HCT116 (cell line): ENCODE results near the gene MAIP1.
"Not testable (repeated sequence)": the region's sequence is repeated elsewhere in the genome, so short reads cannot be mapped to it uniquely, and the experiment has no call there.

Source experiments
- EGR1 ChIP-seq: IDR thresholded peaks from 2 replicates; pipeline ENCODE4 v1.6.1; 2012; ENCODE audit warnings: low read depth
- ELF1 ChIP-seq: IDR thresholded peaks from 2 replicates; pipeline ENCODE4 v1.6.1; 2012; ENCODE audit warnings: low read depth, borderline replicate concordance
- EZH2 ChIP-seq: fragments of 200-600 bp; sonication (generic); IDR thresholded peaks from 2 replicates; pipeline ENCODE4 v1.6.1; 2017; ENCODE audit warnings: antibody characterized with exemption, mixed run types
- FOSL1 ChIP-seq: IDR thresholded peaks from 2 replicates; pipeline ENCODE4 v1.6.1; 2012; ENCODE audit warnings: low read depth
- MAX ChIP-seq: IDR thresholded peaks from 2 replicates; pipeline ENCODE4 v1.6.1; 2012
- POLR2A ChIP-seq: IDR thresholded peaks from 2 replicates; pipeline ENCODE4 v1.7.0; 2011; ENCODE audit warnings: borderline replicate concordance; ENCODE audit not compliant: insufficient read depth, insufficient read length; ENCODE audit errors: extremely low read depth
- POLR2AphosphoS5 ChIP-seq: IDR thresholded peaks from 2 replicates; pipeline ENCODE4 v1.6.1; 2011; ENCODE audit warnings: mild to moderate bottlenecking, low read depth, low read length, moderate library complexity
- RAD21 ChIP-seq: IDR thresholded peaks from 2 replicates; pipeline ENCODE4 v1.6.1; 2012; ENCODE audit warnings: low read depth, mild to moderate bottlenecking
- REST ChIP-seq: IDR thresholded peaks from 2 replicates; pipeline ENCODE4 v1.6.1; 2012; ENCODE audit warnings: low read depth
- SP1 ChIP-seq: IDR thresholded peaks from 2 replicates; pipeline ENCODE4 v1.6.1; 2012; ENCODE audit warnings: low read depth
- TCF7L2 ChIP-seq: IDR thresholded peaks from 2 replicates; pipeline ENCODE4 v1.7.0; 2011; ENCODE audit warnings: borderline replicate concordance, inconsistent platforms; ENCODE audit not compliant: insufficient read depth, insufficient read length; ENCODE audit errors: extremely low read depth
- YY1 ChIP-seq: IDR thresholded peaks from 2 replicates; pipeline ENCODE4 v1.6.1; 2011; ENCODE audit warnings: low read length, low read depth, moderate library complexity, mild to moderate bottlenecking; ENCODE audit not compliant: insufficient replicate concordance; ENCODE audit errors: extremely low read depth
- ZNF274 ChIP-seq: fragments of 200-500 bp; sonication (Bioruptor generic); IDR thresholded peaks from 2 replicates; pipeline ENCODE4 v1.6.1; 2014; ENCODE audit warnings: mild to moderate bottlenecking, low read depth, low read length, inconsistent platforms
- TF ChIP-seq, protein P1 (sequence below), 3 experiments: fragments of 200-600 bp in 1 of 3; sonication (generic) in 1 of 3; IDR thresholded peaks in 2 of 3; conservative IDR thresholded peaks in 1 of 3; 2 replicates each; pipeline ENCODE4 v1.5.1; 2012 to 2017; ENCODE audit warnings: low read depth in 2 of 3, low read length in 2 of 3, antibody characterized with exemption in 1 of 3, borderline replicate concordance in 1 of 3, control low read depth in 1 of 3, mild to moderate bottlenecking in 1 of 3, mixed read lengths in 1 of 3, mixed run types in 1 of 3, moderate library complexity in 1 of 3; ENCODE audit not compliant: insufficient read depth in 1 of 3

DNA sequence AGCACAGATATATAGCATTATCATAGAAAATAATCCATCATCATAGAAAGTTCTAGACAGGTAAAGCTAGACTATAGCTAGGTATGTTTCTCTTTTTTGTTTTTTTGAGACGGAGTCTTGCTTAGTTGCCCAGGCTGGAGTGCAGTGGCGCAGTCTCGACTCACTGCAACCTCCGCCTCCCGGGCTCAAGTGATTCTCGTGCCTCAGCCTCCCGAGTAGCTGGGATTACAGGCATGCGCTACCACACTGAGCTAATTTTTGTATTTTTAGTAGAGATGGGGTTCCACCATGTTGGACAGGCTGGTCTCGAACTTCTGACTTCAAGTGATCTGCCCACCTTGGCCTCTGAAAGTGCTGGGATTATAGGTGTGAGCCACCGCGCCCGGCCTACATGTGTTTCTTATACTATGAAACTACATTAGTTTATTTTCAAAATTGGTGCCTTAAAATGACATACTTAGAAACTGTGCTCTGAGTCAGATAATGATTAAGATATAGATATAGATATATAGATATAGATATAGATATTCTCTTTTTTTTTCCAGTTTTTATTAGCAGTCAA lies 42.7 kb upstream of the MAIP1 start:
- TF ChIP-seq EGR1, RAD21, POLR2AphosphoS5, TCF7L2, EZH2, REST, POLR2A, ZNF274, FOSL1, ELF1, YY1, MAX, SP1: not testable (repeated sequence)
- TF ChIP-seq, protein P1, sequence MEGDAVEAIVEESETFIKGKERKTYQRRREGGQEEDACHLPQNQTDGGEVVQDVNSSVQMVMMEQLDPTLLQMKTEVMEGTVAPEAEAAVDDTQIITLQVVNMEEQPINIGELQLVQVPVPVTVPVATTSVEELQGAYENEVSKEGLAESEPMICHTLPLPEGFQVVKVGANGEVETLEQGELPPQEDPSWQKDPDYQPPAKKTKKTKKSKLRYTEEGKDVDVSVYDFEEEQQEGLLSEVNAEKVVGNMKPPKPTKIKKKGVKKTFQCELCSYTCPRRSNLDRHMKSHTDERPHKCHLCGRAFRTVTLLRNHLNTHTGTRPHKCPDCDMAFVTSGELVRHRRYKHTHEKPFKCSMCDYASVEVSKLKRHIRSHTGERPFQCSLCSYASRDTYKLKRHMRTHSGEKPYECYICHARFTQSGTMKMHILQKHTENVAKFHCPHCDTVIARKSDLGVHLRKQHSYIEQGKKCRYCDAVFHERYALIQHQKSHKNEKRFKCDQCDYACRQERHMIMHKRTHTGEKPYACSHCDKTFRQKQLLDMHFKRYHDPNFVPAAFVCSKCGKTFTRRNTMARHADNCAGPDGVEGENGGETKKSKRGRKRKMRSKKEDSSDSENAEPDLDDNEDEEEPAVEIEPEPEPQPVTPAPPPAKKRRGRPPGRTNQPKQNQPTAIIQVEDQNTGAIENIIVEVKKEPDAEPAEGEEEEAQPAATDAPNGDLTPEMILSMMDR (IDR thresholded peaks at IDR 0.05 in 2 of 3, conservative IDR thresholded peaks at IDR 0.05 in 1 of 3; ENCODE audit: borderline replicate concordance in 1 of 3, insufficient read depth in 1 of 3, low read depth in 2 of 3, low read length in 2 of 3), result not testable (repeated sequence)
